ENCODE measurements around the gene GPR55. TPM values are rescaled to one million over a fixed set of nuclear protein-coding genes. Genes with fewer than 3 reads are reported as not detected.

GPR55 gene
- total and polyA plus RNA-seq, 2 of the 8 experiments (the other 6 are each of a cell fraction or from before 2014, with no cell fraction given), result not detected

GRCh38 chr2:230890646-230891045 lies 34.4 kb downstream of the GPR55 start (continued):
- TF ChIP-seq CHD7 (IDR thresholded peaks at IDR 0.05; ENCODE audit: insufficient replicate concordance, low read length), result no peak
- TF ChIP-seq BRCA1 (IDR thresholded peaks at IDR 0.05; ENCODE audit: low read depth, low read length), result no peak
- TF ChIP-seq KDM1A (IDR thresholded peaks at IDR 0.05; ENCODE audit: borderline replicate concordance, low read length), result no peak
- TF ChIP-seq CHD1 (IDR thresholded peaks at IDR 0.05; ENCODE audit: low read depth, low read length), result no peak
- TF ChIP-seq POU5F1 (IDR thresholded peaks at IDR 0.05; ENCODE audit: low read depth, low read length), result no peak
- TF ChIP-seq JUN (IDR thresholded peaks at IDR 0.05; ENCODE audit: low read depth, low read length), result no peak
- TF ChIP-seq SIN3A (conservative IDR thresholded peaks at IDR 0.05 in 1 of 2, IDR thresholded peaks at IDR 0.05 in 1 of 2; ENCODE audit: low read depth in 1 of 2, low read length in 2 of 2), result no peak
- TF ChIP-seq TAF7 (optimal IDR thresholded peaks at IDR 0.05; ENCODE audit: borderline replicate concordance, low read depth, low read length), result no peak
- no peak for TF ChIP-seq HDAC2 (IDR thresholded peaks at IDR 0.05; ENCODE audit: borderline replicate concordance in 1 of 2, low read depth in 2 of 2, low read length in 2 of 2)
- no peak for TF ChIP-seq KDM5A (IDR thresholded peaks at IDR 0.05; ENCODE audit: low read length)

All from H1 (cell line).